ENCODE data around the gene WFDC9. TPM values are rescaled to one million over a fixed set of nuclear protein-coding genes. Genes with fewer than 3 reads are reported as not detected.

Gene WFDC9
- not detected in 2 replicates for total RNA-seq

DNA sequence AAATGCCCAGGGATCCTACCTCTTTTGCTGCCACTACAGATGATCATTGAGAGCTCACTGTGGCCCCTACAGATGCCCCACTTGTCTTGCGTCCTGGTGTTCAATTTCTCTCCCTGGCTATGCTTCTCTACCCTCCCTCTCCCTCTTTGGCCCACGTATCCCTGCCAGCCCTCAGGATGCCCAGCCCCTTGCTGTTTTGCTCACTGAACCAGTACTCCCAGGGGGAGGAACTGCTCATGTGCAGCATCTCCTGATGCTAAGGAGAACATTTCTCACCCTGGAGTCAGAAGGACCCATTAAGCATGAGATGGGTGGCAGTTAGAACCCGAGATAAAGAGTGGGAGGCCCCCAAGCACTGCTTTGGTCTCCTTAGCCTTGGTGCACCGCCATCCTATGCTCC lies at the start of gene WFDC9:
Gene WFDC9 (minus strand): TSS at position 101 of the 400 bp plus-strand sequence. CDS start 21,103 bp downstream, outside the sequence.

DNA sequence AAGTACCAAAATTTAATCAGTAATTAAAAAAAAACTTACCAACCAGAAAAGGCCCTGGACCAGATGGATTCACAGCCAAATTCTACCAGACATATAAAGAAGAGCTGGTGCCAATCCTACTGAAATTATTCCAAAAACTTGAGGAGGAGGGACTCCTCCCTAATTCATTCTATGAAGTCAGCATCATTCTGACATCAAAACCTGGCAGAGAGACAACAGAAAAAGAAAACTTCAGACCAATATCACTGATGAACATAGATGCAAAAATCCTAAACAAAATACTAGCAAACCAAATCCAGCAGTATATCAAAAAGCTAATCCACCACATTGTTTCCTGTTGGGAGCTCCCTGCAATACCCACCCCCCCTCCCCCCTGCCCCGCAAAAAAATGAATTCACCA lies 39.1 kb upstream of the WFDC9 start, which contains the start of gene WFDC11:
Gene WFDC11 (minus strand): TSS at position 101 of the 400 bp plus-strand sequence. CDS start 19,639 bp downstream, outside the sequence.

DNA sequence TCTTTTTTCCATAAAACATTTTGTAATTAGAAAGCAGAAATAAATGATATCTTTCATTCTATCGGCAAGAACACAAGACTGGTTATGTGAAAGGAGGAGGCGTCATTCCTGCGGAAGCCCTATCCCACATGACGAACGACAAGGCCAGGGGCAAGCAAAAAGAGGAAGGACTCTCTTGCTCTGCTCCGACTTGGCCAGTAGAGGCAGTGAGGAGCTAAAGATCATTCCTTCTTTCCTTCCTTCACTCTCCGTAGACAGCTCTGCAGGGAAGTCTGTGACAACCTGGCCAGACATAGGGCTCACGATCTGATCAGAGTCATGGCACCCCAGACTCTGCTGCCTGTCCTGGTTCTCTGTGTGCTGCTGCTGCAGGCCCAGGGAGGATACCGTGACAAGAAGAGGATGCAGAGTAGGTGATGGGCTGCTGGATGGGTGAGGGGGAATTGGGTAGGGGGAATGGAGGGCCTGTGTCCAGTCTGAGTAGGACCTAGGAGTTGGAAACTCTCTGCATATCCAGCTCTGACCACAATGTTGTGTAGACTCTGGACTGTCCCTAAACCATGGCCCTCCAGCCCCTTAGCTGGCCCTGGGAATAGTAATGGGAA lies 1.5 kb downstream of the WFDC9 start, which contains the start of gene WFDC10A:
Gene WFDC10A (plus strand): TSS at position 244 of the 605 bp plus-strand sequence. CDS start 75 bp downstream, at position 319.

DNA sequence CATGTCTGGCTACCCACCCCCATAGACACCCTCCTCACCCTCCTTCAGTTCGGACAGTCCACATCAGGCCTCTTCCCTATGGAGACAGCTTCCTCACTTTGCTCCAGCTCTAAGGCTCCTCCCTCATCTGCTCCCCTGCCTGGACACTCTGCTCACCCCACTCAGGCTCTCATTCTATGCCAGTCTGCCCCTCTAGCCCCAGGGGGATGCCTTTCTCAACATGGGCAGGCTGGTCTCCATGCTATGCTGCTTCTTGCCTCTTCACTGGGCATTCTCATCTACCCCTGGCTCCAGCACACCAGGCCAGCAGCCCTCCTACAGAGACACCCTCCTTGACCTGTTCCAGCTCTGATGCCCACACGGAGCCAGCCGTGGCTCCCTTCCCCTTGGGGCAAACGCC lies 51.9 kb downstream of the WFDC9 start, which contains the start of gene WFDC8:
Gene WFDC8 (minus strand): TSS at position 101 of the 400 bp plus-strand sequence. CDS start 37 bp downstream, at position 64.

Small RNAs within 50 kb of the gene (small RNA-seq; reads per million reads assigned to genes)
- not detected for gene RNA5SP485

Other genes starting within 250 kb of the WFDC9 start
- gene DBNDD2, start 223.0 kb downstream of the WFDC9 start, total RNA-seq = 14.1 and 22.8 TPM in 2 replicates
- 39.2 and 41.9 TPM in 2 replicates for gene PIGT, start 215.1 kb downstream of the WFDC9 start, total RNA-seq
- gene WFDC2, start 161.5 kb downstream of the WFDC9 start, total RNA-seq = not detected in 2 replicates
- not detected in 2 replicates for gene SPINT3, start 115.7 kb downstream of the WFDC9 start, total RNA-seq
- gene WFDC6, start 91.8 kb downstream of the WFDC9 start, total RNA-seq = not detected in 2 replicates
- not detected in 2 replicates for gene EPPIN, start 83.9 kb downstream of the WFDC9 start, total RNA-seq
- not detected in 2 replicates for gene WFDC8, start 52.0 kb downstream of the WFDC9 start, total RNA-seq
- gene WFDC10A, start 1.5 kb downstream of the WFDC9 start, total RNA-seq = not detected in 2 replicates
- gene WFDC11, start 39.0 kb upstream of the WFDC9 start, total RNA-seq = not detected in 2 replicates
- gene WFDC13, start 70.8 kb upstream of the WFDC9 start, total RNA-seq = not detected in 2 replicates
- gene WFDC10B, start 73.7 kb upstream of the WFDC9 start, total RNA-seq = not detected in 2 replicates
- not detected in 2 replicates for gene SPINT4, start 91.1 kb upstream of the WFDC9 start, total RNA-seq
- 0.13 TPM in 1 of 2 replicates, not detected in the other for gene WFDC3, start 160.6 kb upstream of the WFDC9 start, total RNA-seq
- gene DNTTIP1, start 160.7 kb upstream of the WFDC9 start, total RNA-seq = 18.8 and 22.7 TPM in 2 replicates
- gene UBE2C, start 181.4 kb upstream of the WFDC9 start, total RNA-seq = 34.0 and 61.5 TPM in 2 replicates
- gene TNNC2, start 196.0 kb upstream of the WFDC9 start, total RNA-seq = not detected in 2 replicates
- gene SNX21, start 202.5 kb upstream of the WFDC9 start, total RNA-seq = 19.8 and 22.3 TPM in 2 replicates
- gene ACOT8, start 226.1 kb upstream of the WFDC9 start, total RNA-seq = 16.8 and 24.0 TPM in 2 replicates
- gene ZSWIM3, start 226.3 kb upstream of the WFDC9 start, total RNA-seq = 4.8 and 5.4 TPM in 2 replicates
- 9.3 and 10.4 TPM in 2 replicates for gene ZSWIM1, start 249.9 kb upstream of the WFDC9 start, total RNA-seq